Esophagus (tissue), 2 donors: ENCODE results near the gene AMOTL2. TPM values are rescaled to one million over a fixed set of nuclear protein-coding genes. Genes with fewer than 3 reads are reported as not detected.

ENCODE experiments used
- H3K27ac ChIP-seq, 2 donors: one replicate each; pipeline ENCODE4 v1.5.1; 2013; ENCODE audit warnings: low read depth in 2 of 2, mild to moderate bottlenecking in 2 of 2, inconsistent platforms in 1 of 2, low read length in 1 of 2, moderate library complexity in 1 of 2
- H3K27me3 ChIP-seq, 2 donors: one replicate each; pipeline ENCODE4 v1.6.1; 2013; ENCODE audit warnings: low read length in 2 of 2, control low read depth in 1 of 2, mild to moderate bottlenecking in 1 of 2; ENCODE audit not compliant: insufficient read depth in 2 of 2, control insufficient read depth in 1 of 2
- H3K36me3 ChIP-seq, 2 donors: one replicate each; pipeline ENCODE4 v1.6.1; 2013; ENCODE audit warnings: low read length in 1 of 2; ENCODE audit not compliant: control insufficient read depth in 2 of 2, insufficient read depth in 2 of 2
- H3K4me1 ChIP-seq, 2 donors: one replicate each; pipeline ENCODE4 v1.6.1; 2013; ENCODE audit warnings: low read length in 1 of 2; ENCODE audit not compliant: control insufficient read depth in 2 of 2, insufficient read depth in 2 of 2
- H3K4me3 ChIP-seq, 2 donors: one replicate each; pipeline ENCODE4 v1.5.1; 2013; ENCODE audit warnings: low read length in 2 of 2, mild to moderate bottlenecking in 2 of 2, low read depth in 1 of 2, moderate library complexity in 1 of 2
- H3K9me3 ChIP-seq, 2 donors: one replicate each; pipeline ENCODE4 v1.6.1; 2013; ENCODE audit warnings: mild to moderate bottlenecking in 2 of 2, low read depth in 1 of 2, low read length in 1 of 2, moderate library complexity in 1 of 2; ENCODE audit not compliant: control insufficient read depth in 2 of 2, insufficient read depth in 1 of 2
- WGBS, 2 donors: extraction: QIAGEN DNeasy Blood & Tissue Kit; methylation state at CpG; one replicate each; pipeline ENCODE4 v1.1.7; 2013; 5-methylcytosine and 5-hydroxymethylcytosine counted together
- polyA plus RNA-seq, 2 donors: library from polyadenylated mRNA; stranded (reverse); fragments of 200-250 nt; gene quantifications; one replicate each; pipeline ENCODE4 v1.2.3, GENCODE V29; 2013
- donor health status: healthy with polysubstance abuse.
- donor health status: Bipolar disorder and iron deficiency.

Gene AMOTL2
- polyA plus RNA-seq, 2 donors: 21.2 to 23.2 TPM

DNA sequence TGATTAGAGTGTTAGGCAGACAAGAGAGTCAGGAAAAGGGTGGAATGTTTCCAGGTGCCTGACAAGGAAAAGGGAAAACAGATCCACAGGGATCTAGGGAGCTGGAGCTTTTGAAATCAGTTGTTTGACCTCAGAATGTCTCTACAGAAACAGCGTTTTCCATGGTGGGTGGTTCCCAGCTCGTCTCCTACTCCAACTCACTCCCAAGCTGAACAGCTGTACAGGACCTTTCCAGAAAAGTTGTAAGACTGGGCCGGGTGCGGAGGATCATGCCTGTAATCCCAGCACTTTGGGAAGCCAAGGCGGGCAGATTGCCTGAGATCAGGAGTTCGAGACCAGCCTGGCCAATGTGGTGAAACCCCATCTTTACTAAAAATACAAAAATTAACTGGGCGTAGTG is 67.9 kb downstream of the AMOTL2 start:
- Histone ChIP-seq H3K36me3 (no peaks in the 10 kb centered on the region), H3K4me3 (no peak overlapping the region), H3K27ac (no peak overlapping the region), H3K27me3 (no peaks in the 10 kb centered on the region), H3K4me1 (peaks cover 4% of the 10 kb centered on the region in 2 donors), H3K9me3 (no peaks in the 10 kb centered on the region)
- 71 to 80% methylated on average over 7 of the region's 7 CpGs for WGBS, 2 donors

Other genes starting within 250 kb of the AMOTL2 start
- 10 to 100 TPM; 24.7 to 25.4 TPM for gene RYK, start 123.6 kb downstream of the AMOTL2 start, polyA plus RNA-seq
- gene ANAPC13, start 111.5 kb upstream of the AMOTL2 start, polyA plus RNA-seq: 10 to 100 TPM; 15.7 to 33.0 TPM
- 10 to 100 TPM; 10.1 to 11.7 TPM for gene CEP63, start 111.6 kb upstream of the AMOTL2 start, polyA plus RNA-seq